Lower lobe of right lung (tissue), 2 donors: ENCODE data around the gene MPPED1. TPM values are rescaled to one million over a fixed set of nuclear protein-coding genes. Genes with fewer than 3 reads are reported as not detected.

Source experiments
- ATAC-seq, 2 donors: fragments of 200-7000 bp; cut with Tn5 transposase; one replicate each; pipeline ENCODE4 v1.9.1; 2020 to 2022; ENCODE audit warnings: mild to moderate bottlenecking in 2 of 2, moderate library complexity in 2 of 2
- DNase-seq: peaks from one replicate; pipeline ENCODE4 v3.0.0-alpha.2; 2020
- H3K27ac ChIP-seq: fragments of 200-600 bp; one replicate; pipeline ENCODE4 v1.8.0; 2022
- H3K27me3 ChIP-seq: fragments of 200-600 bp; one replicate; pipeline ENCODE4 v1.8.0; 2022; ENCODE audit warnings: low read depth
- H3K36me3 ChIP-seq: fragments of 200-600 bp; one replicate; pipeline ENCODE4 v1.8.0; 2022; ENCODE audit warnings: mild to moderate bottlenecking
- H3K4me1 ChIP-seq: fragments of 200-600 bp; one replicate; pipeline ENCODE4 v1.8.0; 2022
- H3K4me3 ChIP-seq: fragments of 200-600 bp; one replicate; pipeline ENCODE4 v1.8.0; 2022; ENCODE audit warnings: mild to moderate bottlenecking
- H3K9me3 ChIP-seq: fragments of 200-600 bp; one replicate; pipeline ENCODE4 v1.8.0; 2022
- CTCF ChIP-seq: fragments of 200-600 bp; IDR thresholded peaks from one replicate; pipeline ENCODE4 v1.8.0; 2022; ENCODE audit warnings: antibody characterized with exemption, mild to moderate bottlenecking
- intact Hi-C: fragments of 100-400 bp; cut with DNase I; formaldehyde crosslinking; loops from one replicate; pipeline ENCODE4 v1.11.0; 2022
- total RNA-seq: library from RNA; stranded (reverse); fragmentation: NEBNext Ultra II Directional; extraction: Animal tissue kit (Norgen Biotek cat#: 25700); gene quantifications from one replicate; pipeline ENCODE4 v1.2.1, GENCODE V29; 2021
- donor health status: DM: no; HTN: yes; CAD: no; lungs with severe emphysema.

The MPPED1 gene
- total RNA-seq, 1 donor from 2014 or later, result not detected

GRCh38 chr22:43438666-43439347, 27.0 kb downstream of the MPPED1 start:
- Histone ChIP-seq H3K9me3 (no peaks in the 10 kb centered on the region), H3K4me1 (no peaks in the 10 kb centered on the region), H3K36me3 (no peaks in the 10 kb centered on the region), H3K27me3 (peaks cover 23% of the 10 kb centered on the region), H3K4me3 (no peak overlapping the region), H3K27ac (no peak overlapping the region)
- TF ChIP-seq CTCF, result no peak
- intact Hi-C loops, result no loop called here
- ATAC-seq, result no peak
- no peak for DNase-seq

- no peaks in the 10 kb centered on the region for H3K36me3 ChIP-seq
- H3K9me3 ChIP-seq, result no peaks in the 10 kb centered on the region
- DNase-seq, result no peak
- no peak for ATAC-seq
- no peak overlapping the region for H3K27ac ChIP-seq
- no peak for TF ChIP-seq CTCF
- intact Hi-C loops, result no loop called here
- no peaks in the 10 kb centered on the region for H3K4me1 ChIP-seq
- peaks cover 18% of the 10 kb centered on the region for H3K27me3 ChIP-seq
- no peak overlapping the region for H3K4me3 ChIP-seq
Measured at GRCh38 chr22:43439368-43440103, 27.7 kb downstream of the MPPED1 start.

GRCh38 chr22:43440104-43440387, 28.2 kb downstream of the MPPED1 start:
- intact Hi-C loops, result no loop called here
- Histone ChIP-seq H3K27ac (no peak overlapping the region), H3K9me3 (no peaks in the 10 kb centered on the region), H3K36me3 (no peaks in the 10 kb centered on the region), H3K4me3 (no peak overlapping the region), H3K27me3 (peaks cover 13% of the 10 kb centered on the region), H3K4me1 (no peaks in the 10 kb centered on the region)
- DNase-seq (no peak), ATAC-seq (no peak)
- TF ChIP-seq CTCF, result no peak

- intact Hi-C loops, result no loop called here
- H3K27ac ChIP-seq, result no peak overlapping the region
- no peaks in the 10 kb centered on the region for H3K4me1 ChIP-seq
- H3K27me3 ChIP-seq, result peaks cover 10% of the 10 kb centered on the region
- H3K4me3 ChIP-seq, result no peak overlapping the region
- no peaks in the 10 kb centered on the region for H3K9me3 ChIP-seq
- TF ChIP-seq CTCF, result no peak
- ATAC-seq (no peak), DNase-seq (no peak)
- H3K36me3 ChIP-seq, result no peaks in the 10 kb centered on the region
Measured at GRCh38 chr22:43440556-43440955, 28.7 kb downstream of the MPPED1 start.

GRCh38 chr22:43441216-43441615, 29.4 kb downstream of the MPPED1 start:
- Histone ChIP-seq H3K27ac (no peak overlapping the region), H3K27me3 (peaks cover 10% of the 10 kb centered on the region), H3K4me1 (no peaks in the 10 kb centered on the region), H3K36me3 (no peaks in the 10 kb centered on the region), H3K9me3 (no peaks in the 10 kb centered on the region), H3K4me3 (no peak overlapping the region)
- intact Hi-C loops, result no loop called here
- DNase-seq, result no peak
- no peak for ATAC-seq
- no peak for TF ChIP-seq CTCF
